ENCODE data around the gene MCMBP.

MCMBP gene

GRCh38 chr10:119806334-119807130 lies 66.1 kb downstream of the MCMBP start:
- H3K23ac ChIP-seq (ENCODE audit: low read depth, low read length, poor library complexity) = no peak overlapping the region
- no peak overlapping the region for H4K8ac ChIP-seq (ENCODE audit: low read depth, low read length)
- H3K14ac ChIP-seq (ENCODE audit: low read length) = no peak overlapping the region
- H3K27me3 ChIP-seq (ENCODE audit: control insufficient read depth in 3 of 3, insufficient read depth in 3 of 3, low read depth in 1 of 3, low read length in 3 of 3) = no peaks in the 10 kb centered on the region
- H2AFZ ChIP-seq (ENCODE audit: low read length) = no peak overlapping the region
- H3K9ac ChIP-seq (ENCODE audit: low read depth, low read length, poor library complexity) = no peak overlapping the region
- no peak overlapping the region for H2AK5ac ChIP-seq (ENCODE audit: low read depth, low read length)
- no peak overlapping the region for H2BK15ac ChIP-seq (ENCODE audit: low read length)
- peaks cover 3 to 90% of the 10 kb centered on the region in 2 donors for H3K36me3 ChIP-seq (replicated peaks in 1 of 2; ENCODE audit: control insufficient read depth in 2 of 2, insufficient read depth in 2 of 2, low read length in 2 of 2)
- H3K4me2 ChIP-seq (ENCODE audit: insufficient read depth, low read length, poor library complexity, severe bottlenecking) = no peak overlapping the region
- H2BK120ac ChIP-seq (ENCODE audit: low read depth, low read length) = no peak overlapping the region
- no peak overlapping the region for H3K18ac ChIP-seq (ENCODE audit: low read length)
- no peak for DNase-seq (ENCODE audit: low spot score)
- H3K9me3 ChIP-seq (replicated peaks in 1 of 2; ENCODE audit: control insufficient read depth in 2 of 2, insufficient read depth in 1 of 2, low read depth in 1 of 2, low read length in 2 of 2) = no peaks in the 10 kb centered on the region
- H4K91ac ChIP-seq (ENCODE audit: low read depth, low read length, poor library complexity) = no peak overlapping the region
- no peak overlapping the region for H3K27ac ChIP-seq (replicated peaks; ENCODE audit: low read length)
- no peaks in the 10 kb centered on the region for H3K79me1 ChIP-seq (ENCODE audit: low read depth, low read length)
- H3K4me3 ChIP-seq (ENCODE audit: low read length in 2 of 2) = no peak overlapping the region
- H2BK12ac ChIP-seq (ENCODE audit: low read length) = no peak overlapping the region
- H3K4me1 ChIP-seq (ENCODE audit: control insufficient read depth in 2 of 2, insufficient read depth in 1 of 2, low read depth in 1 of 2, low read length in 2 of 2) = peaks cover 0 to 3% of the 10 kb centered on the region in 2 donors
- H2BK5ac ChIP-seq (ENCODE audit: low read length) = no peak overlapping the region
- WGBS, 2 donors (ENCODE audit: extremely low coverage in 2 of 2, insufficient read length in 2 of 2, insufficient replicate concordance in 1 of 2) = no CpG with 5 or more reads among the region's 11 CpGs
- no peak overlapping the region for H3K4ac ChIP-seq (ENCODE audit: low read length)

DNA sequence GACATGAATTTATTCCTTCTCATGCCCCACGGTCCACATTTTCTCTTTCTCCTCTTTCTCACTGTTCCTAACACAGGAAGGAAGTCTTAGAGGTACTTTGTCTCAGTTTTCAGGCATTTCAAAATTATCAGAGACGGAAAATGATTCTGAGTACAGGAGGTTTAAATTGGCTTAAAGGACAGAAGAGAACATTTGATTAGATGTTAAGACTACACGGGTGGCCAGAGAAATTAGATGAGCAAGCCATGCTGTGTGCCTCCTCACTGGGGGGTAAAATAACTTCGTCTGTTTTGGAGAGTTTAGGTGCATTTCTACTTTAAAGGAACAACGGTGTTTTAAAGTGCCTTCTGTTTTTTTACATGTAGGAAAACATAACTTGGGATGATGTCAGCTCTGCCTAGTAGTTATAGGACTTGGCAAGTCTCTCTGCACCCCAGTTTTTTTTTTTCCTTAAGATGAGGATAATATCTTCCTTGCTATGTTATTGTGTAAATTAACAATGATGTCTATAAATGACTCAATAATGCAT lies 66.9 kb downstream of the MCMBP start:
- Histone ChIP-seq H3K23ac (ENCODE audit: low read depth, low read length, poor library complexity) (no peak overlapping the region), H3K4me1 (ENCODE audit: control insufficient read depth in 2 of 2, insufficient read depth in 1 of 2, low read depth in 1 of 2, low read length in 2 of 2) (peaks cover 0 to 3% of the 10 kb centered on the region in 2 donors), H3K36me3 (replicated peaks in 1 of 2; ENCODE audit: control insufficient read depth in 2 of 2, insufficient read depth in 2 of 2, low read length in 2 of 2) (peaks cover 3 to 87% of the 10 kb centered on the region in 2 donors), H4K91ac (ENCODE audit: low read depth, low read length, poor library complexity) (no peak overlapping the region), H2BK12ac (ENCODE audit: low read length) (no peak overlapping the region), H2AK5ac (ENCODE audit: low read depth, low read length) (no peak overlapping the region), H3K9ac (ENCODE audit: low read depth, low read length, poor library complexity) (no peak overlapping the region), H2BK15ac (ENCODE audit: low read length) (no peak overlapping the region), H3K79me1 (ENCODE audit: low read depth, low read length) (no peaks in the 10 kb centered on the region), H3K9me3 (replicated peaks in 1 of 2; ENCODE audit: control insufficient read depth in 2 of 2, insufficient read depth in 1 of 2, low read depth in 1 of 2, low read length in 2 of 2) (no peaks in the 10 kb centered on the region), H2BK120ac (ENCODE audit: low read depth, low read length) (no peak overlapping the region), H3K14ac (ENCODE audit: low read length) (no peak overlapping the region), H2BK5ac (ENCODE audit: low read length) (no peak overlapping the region), H2AFZ (ENCODE audit: low read length) (no peak overlapping the region), H3K4ac (ENCODE audit: low read length) (no peak overlapping the region), H3K4me2 (ENCODE audit: insufficient read depth, low read length, poor library complexity, severe bottlenecking) (no peak overlapping the region), H3K4me3 (ENCODE audit: low read length in 2 of 2) (no peak overlapping the region), H3K18ac (ENCODE audit: low read length) (no peak overlapping the region), H4K8ac (ENCODE audit: low read depth, low read length) (no peak overlapping the region), H3K27me3 (ENCODE audit: control insufficient read depth in 3 of 3, insufficient read depth in 3 of 3, low read depth in 1 of 3, low read length in 3 of 3) (no peaks in the 10 kb centered on the region), H3K27ac (replicated peaks; ENCODE audit: low read length) (no peak overlapping the region)
- DNase-seq (ENCODE audit: low spot score) = no peak
- no CpG with 5 or more reads among the region's 5 CpGs for WGBS, 2 donors (ENCODE audit: extremely low coverage in 2 of 2, insufficient read length in 2 of 2, insufficient replicate concordance in 1 of 2)

GRCh38 chr10:119803264-119803663 lies 69.4 kb downstream of the MCMBP start:
- Histone ChIP-seq H3K79me1 (ENCODE audit: low read depth, low read length) (no peaks in the 10 kb centered on the region), H4K8ac (ENCODE audit: low read depth, low read length) (no peak overlapping the region), H2BK15ac (ENCODE audit: low read length) (no peak overlapping the region), H3K27ac (replicated peaks; ENCODE audit: low read length) (no peak overlapping the region), H2BK5ac (ENCODE audit: low read length) (no peak overlapping the region), H3K9ac (ENCODE audit: low read depth, low read length, poor library complexity) (no peak overlapping the region), H3K9me3 (replicated peaks in 1 of 2; ENCODE audit: control insufficient read depth in 2 of 2, insufficient read depth in 1 of 2, low read depth in 1 of 2, low read length in 2 of 2) (no peaks in the 10 kb centered on the region), H3K4me3 (ENCODE audit: low read length in 2 of 2) (no peak overlapping the region), H2AK5ac (ENCODE audit: low read depth, low read length) (no peak overlapping the region), H3K23ac (ENCODE audit: low read depth, low read length, poor library complexity) (no peak overlapping the region), H3K4me2 (ENCODE audit: insufficient read depth, low read length, poor library complexity, severe bottlenecking) (no peak overlapping the region), H3K4me1 (ENCODE audit: control insufficient read depth in 2 of 2, insufficient read depth in 1 of 2, low read depth in 1 of 2, low read length in 2 of 2) (peaks cover 0 to 3% of the 10 kb centered on the region in 2 donors), H3K14ac (ENCODE audit: low read length) (no peak overlapping the region), H4K91ac (ENCODE audit: low read depth, low read length, poor library complexity) (no peak overlapping the region), H3K36me3 (replicated peaks in 1 of 2; ENCODE audit: control insufficient read depth in 2 of 2, insufficient read depth in 2 of 2, low read length in 2 of 2) (peaks cover 3 to 82% of the 10 kb centered on the region in 2 donors), H2BK12ac (ENCODE audit: low read length) (no peak overlapping the region), H3K4ac (ENCODE audit: low read length) (no peak overlapping the region), H2AFZ (ENCODE audit: low read length) (no peak overlapping the region), H2BK120ac (ENCODE audit: low read depth, low read length) (no peak overlapping the region), H3K27me3 (ENCODE audit: control insufficient read depth in 3 of 3, insufficient read depth in 3 of 3, low read depth in 1 of 3, low read length in 3 of 3) (no peaks in the 10 kb centered on the region), H3K18ac (ENCODE audit: low read length) (no peak overlapping the region)
- DNase-seq (ENCODE audit: low spot score) = no peak
- no CpG with 5 or more reads among the region's 1 CpG for WGBS, 2 donors (ENCODE audit: extremely low coverage in 2 of 2, insufficient read length in 2 of 2, insufficient replicate concordance in 1 of 2)

DNA sequence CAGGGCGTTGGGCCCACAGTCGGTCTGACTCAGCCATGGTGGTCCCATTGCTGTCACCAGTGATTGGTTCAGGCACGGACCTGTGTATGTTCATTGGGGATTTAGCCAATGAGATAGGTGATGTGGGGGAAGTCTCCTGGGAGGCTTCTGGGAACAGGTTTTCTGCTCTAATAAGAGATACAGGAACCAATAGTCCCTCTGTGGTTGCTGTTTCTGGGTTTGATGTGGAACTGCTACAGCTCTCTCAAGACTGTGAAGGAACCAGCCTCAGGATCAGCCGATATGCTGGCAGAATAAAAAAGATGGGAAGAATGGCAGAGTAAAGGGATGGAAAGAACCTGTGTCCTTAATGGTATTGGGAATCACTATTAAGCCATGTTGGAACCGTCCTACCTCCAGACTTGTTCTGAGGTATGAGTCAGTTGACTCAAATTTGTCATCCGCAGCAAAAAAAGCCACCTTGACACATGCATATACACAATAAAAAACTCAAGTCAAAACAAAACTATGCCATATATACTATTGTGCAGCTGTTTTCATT lies 70.6 kb downstream of the MCMBP start:
- Histone ChIP-seq H3K27me3 (ENCODE audit: control insufficient read depth in 3 of 3, insufficient read depth in 3 of 3, low read depth in 1 of 3, low read length in 3 of 3) (no peaks in the 10 kb centered on the region), H3K27ac (replicated peaks; ENCODE audit: low read length) (no peak overlapping the region), H3K4ac (ENCODE audit: low read length) (no peak overlapping the region), H3K4me3 (ENCODE audit: low read length in 2 of 2) (no peak overlapping the region), H3K4me2 (ENCODE audit: insufficient read depth, low read length, poor library complexity, severe bottlenecking) (no peak overlapping the region), H3K36me3 (replicated peaks in 1 of 2; ENCODE audit: control insufficient read depth in 2 of 2, insufficient read depth in 2 of 2, low read length in 2 of 2) (peaks cover 2 to 81% of the 10 kb centered on the region in 2 donors), H3K18ac (ENCODE audit: low read length) (no peak overlapping the region), H2AK5ac (ENCODE audit: low read depth, low read length) (no peak overlapping the region), H3K14ac (ENCODE audit: low read length) (no peak overlapping the region), H2BK15ac (ENCODE audit: low read length) (no peak overlapping the region), H2BK120ac (ENCODE audit: low read depth, low read length) (no peak overlapping the region), H3K79me1 (ENCODE audit: low read depth, low read length) (no peaks in the 10 kb centered on the region), H3K9ac (ENCODE audit: low read depth, low read length, poor library complexity) (no peak overlapping the region), H4K8ac (ENCODE audit: low read depth, low read length) (no peak overlapping the region), H2BK12ac (ENCODE audit: low read length) (no peak overlapping the region), H2AFZ (ENCODE audit: low read length) (no peak overlapping the region), H3K23ac (ENCODE audit: low read depth, low read length, poor library complexity) (no peak overlapping the region), H4K91ac (ENCODE audit: low read depth, low read length, poor library complexity) (no peak overlapping the region), H3K4me1 (ENCODE audit: control insufficient read depth in 2 of 2, insufficient read depth in 1 of 2, low read depth in 1 of 2, low read length in 2 of 2) (peaks cover 0 to 3% of the 10 kb centered on the region in 2 donors), H2BK5ac (ENCODE audit: low read length) (no peak overlapping the region), H3K9me3 (replicated peaks in 1 of 2; ENCODE audit: control insufficient read depth in 2 of 2, insufficient read depth in 1 of 2, low read depth in 1 of 2, low read length in 2 of 2) (no peaks in the 10 kb centered on the region)
- no peak for DNase-seq (ENCODE audit: low spot score)
- WGBS, 2 donors (ENCODE audit: extremely low coverage in 2 of 2, insufficient read length in 2 of 2, insufficient replicate concordance in 1 of 2) = no CpG with 5 or more reads among the region's 6 CpGs

Measured in neuronal stem cell (in vitro differentiated cells).